ENCODE measurements around the gene PNPLA5.

The PNPLA5 gene

GRCh38 chr22:43888740-43889139, 3.1 kb downstream of the PNPLA5 start:
- POLR2A ChIA-PET: no interaction called here
- CTCF ChIA-PET: interaction anchor here (1.1 kb wide), 1 partner anchor 10 kb away, joined by 3 read pairs; no protein-coding TSS in a partner anchor
- TF ChIP-seq CTCF (IDR thresholded peaks at IDR 0.05; ENCODE audit: control extremely low read depth, extremely low read depth, low read depth, missing control alignments): no peak
- no peak for DNase-seq (ENCODE audit: extremely low spot score)

DNA sequence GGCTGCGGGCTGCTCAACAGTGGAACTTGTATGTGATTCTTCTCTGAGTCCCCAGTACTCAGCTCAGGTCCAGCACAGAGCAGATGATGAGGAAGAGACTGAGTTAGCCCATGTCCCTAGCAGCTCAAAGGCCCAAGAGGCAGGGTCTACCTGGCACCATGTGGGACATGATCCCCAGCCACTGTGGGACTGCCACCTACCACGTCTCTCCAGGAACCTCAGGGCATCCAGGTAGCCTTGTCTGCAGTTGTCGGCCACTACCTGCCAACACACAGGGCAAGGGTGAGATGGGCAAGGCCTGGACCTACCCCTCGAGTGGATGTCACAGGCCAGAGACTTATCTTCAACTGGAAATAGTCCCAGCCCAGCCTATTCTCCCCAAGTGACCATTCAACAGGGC, 4.4 kb downstream of the PNPLA5 start:
- ChIA-PET POLR2A (no interaction called here), CTCF (interaction anchor here (1.4 kb wide), 1 partner anchor 10 kb away, joined by 4 read pairs; no protein-coding TSS in a partner anchor)
- DNase-seq (ENCODE audit: extremely low spot score): no peak
- TF ChIP-seq CTCF (IDR thresholded peaks at IDR 0.05; ENCODE audit: control extremely low read depth, extremely low read depth, low read depth, missing control alignments): no peak

- ChIA-PET POLR2A (no interaction called here), CTCF (interaction anchor here (1.4 to 7.0 kb wide), 2 partner anchors 9 to 12 kb away, joined by 4 to 85 read pairs; no protein-coding TSS in a partner anchor)
- no peak for DNase-seq (ENCODE audit: extremely low spot score)
- no peak for TF ChIP-seq CTCF (IDR thresholded peaks at IDR 0.05; ENCODE audit: control extremely low read depth, extremely low read depth, low read depth, missing control alignments)
Observed at GRCh38 chr22:43886231-43886630, 5.6 kb downstream of the PNPLA5 start.

DNA sequence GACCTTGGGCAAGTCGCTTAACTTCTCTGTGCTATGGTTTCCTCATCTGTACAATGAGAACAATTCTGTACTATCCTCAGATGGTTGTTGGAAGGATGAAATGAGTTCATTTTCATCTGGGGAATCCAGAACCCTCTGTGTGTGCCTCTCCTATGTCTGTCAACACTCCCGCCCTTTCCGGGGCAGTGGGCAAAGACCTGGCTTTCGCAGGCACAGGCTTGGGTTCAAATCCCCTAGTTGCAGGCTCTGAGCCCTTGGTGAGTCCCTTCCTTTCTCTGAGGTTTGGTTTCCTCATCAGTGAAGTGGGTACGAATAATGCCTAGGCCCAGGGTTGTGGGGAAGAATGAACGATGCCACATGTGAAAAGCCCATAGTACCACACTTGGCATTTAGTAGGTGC, 6.0 kb downstream of the PNPLA5 start:
- TF ChIP-seq CTCF (IDR thresholded peaks at IDR 0.05; ENCODE audit: control extremely low read depth, extremely low read depth, low read depth, missing control alignments): no peak
- CTCF ChIA-PET: interaction anchor here (1.1 to 7.0 kb wide), 5 partner anchors 13 to 654 kb away, joined by 3 to 85 read pairs (median 4); partner anchors contain the start of gene PNPLA3
- POLR2A ChIA-PET: interaction anchor here (0.6 kb wide), 1 partner anchor 67 kb away, joined by 5 read pairs; no protein-coding TSS in a partner anchor
- DNase-seq (ENCODE audit: extremely low spot score): no peak

DNA sequence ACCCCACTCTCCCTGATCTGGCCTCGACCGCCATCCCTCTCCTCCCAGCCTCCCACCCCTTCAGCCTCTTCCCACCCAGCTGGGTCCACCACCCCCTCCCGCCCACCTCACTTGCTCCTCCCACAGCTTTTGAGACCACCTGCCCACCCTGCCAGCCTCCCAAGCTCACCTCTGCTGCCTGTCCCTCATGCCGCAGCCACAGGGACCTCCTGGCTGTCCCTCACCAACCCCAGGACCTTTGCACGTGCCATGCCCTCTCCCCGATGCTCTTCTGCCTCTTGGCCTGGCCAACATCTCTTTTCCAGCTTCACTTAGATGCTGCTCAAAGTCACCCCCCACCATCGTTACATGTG, 6.5 kb downstream of the PNPLA5 start:
- DNase-seq (ENCODE audit: extremely low spot score): no peak
- no peak for TF ChIP-seq CTCF (IDR thresholded peaks at IDR 0.05; ENCODE audit: control extremely low read depth, extremely low read depth, low read depth, missing control alignments)
- POLR2A ChIA-PET: interaction anchor here (0.6 kb wide), 1 partner anchor 68 kb away, joined by 5 read pairs; no protein-coding TSS in a partner anchor
- CTCF ChIA-PET: interaction anchor here (0.7 to 7.0 kb wide), 23 partner anchors 9 to 742 kb away, joined by 3 to 85 read pairs (median 3); partner anchors contain the start of gene PNPLA3

- peak; percentile 76 for DNase-seq (ENCODE audit: extremely low spot score)
- CTCF ChIA-PET: interaction anchor here (0.7 to 7.0 kb wide), 27 partner anchors 9 to 742 kb away, joined by 3 to 85 read pairs (median 3); partner anchors contain the start of genes PNPLA3 and SAMM50
- TF ChIP-seq CTCF (IDR thresholded peaks at IDR 0.05; ENCODE audit: control extremely low read depth, extremely low read depth, low read depth, missing control alignments): peak; percentile 85
- POLR2A ChIA-PET: interaction anchor here (0.6 kb wide), 1 partner anchor 68 kb away, joined by 5 read pairs; no protein-coding TSS in a partner anchor
Observed at GRCh38 chr22:43884600-43885318, 7.1 kb downstream of the PNPLA5 start.
